AG04449 (cell line): ENCODE measurements around the gene C1orf35.

ENCODE experiments used
- CTCF ChIA-PET: fragments of 350-600 bp; formaldehyde crosslinking; extraction: SDS; loops from one replicate; lab custom pipeline; 2021; ENCODE audit warnings: antibody characterized with exemption; lab: Yijun Ruan, JAX
- POLR2A ChIA-PET: fragments of 400-600, 350-600 bp; formaldehyde crosslinking; extraction: SDS; loops from one replicate; lab custom pipeline; 2020; ENCODE audit warnings: antibody characterized with exemption, inconsistent platforms; lab: Yijun Ruan, JAX
- DNase-seq: peaks from one replicate; pipeline ENCODE4 v3.0.0-alpha.2; 2010; ENCODE audit warnings: low read depth, low spot score
- H3K4me3 ChIP-seq: 2 replicates; pipeline ENCODE4 v1.5.1; 2011; ENCODE audit warnings: low read depth, mild to moderate bottlenecking, control low read depth, low read length
- TF ChIP-seq, protein P1 (sequence below): IDR thresholded peaks from one replicate; pipeline ENCODE4 v1.5.1; 2011; ENCODE audit warnings: mild to moderate bottlenecking, moderate library complexity, low read length, control low read depth, inconsistent platforms; ENCODE audit not compliant: insufficient read depth; ENCODE audit errors: missing control alignments

C1orf35 gene

DNA sequence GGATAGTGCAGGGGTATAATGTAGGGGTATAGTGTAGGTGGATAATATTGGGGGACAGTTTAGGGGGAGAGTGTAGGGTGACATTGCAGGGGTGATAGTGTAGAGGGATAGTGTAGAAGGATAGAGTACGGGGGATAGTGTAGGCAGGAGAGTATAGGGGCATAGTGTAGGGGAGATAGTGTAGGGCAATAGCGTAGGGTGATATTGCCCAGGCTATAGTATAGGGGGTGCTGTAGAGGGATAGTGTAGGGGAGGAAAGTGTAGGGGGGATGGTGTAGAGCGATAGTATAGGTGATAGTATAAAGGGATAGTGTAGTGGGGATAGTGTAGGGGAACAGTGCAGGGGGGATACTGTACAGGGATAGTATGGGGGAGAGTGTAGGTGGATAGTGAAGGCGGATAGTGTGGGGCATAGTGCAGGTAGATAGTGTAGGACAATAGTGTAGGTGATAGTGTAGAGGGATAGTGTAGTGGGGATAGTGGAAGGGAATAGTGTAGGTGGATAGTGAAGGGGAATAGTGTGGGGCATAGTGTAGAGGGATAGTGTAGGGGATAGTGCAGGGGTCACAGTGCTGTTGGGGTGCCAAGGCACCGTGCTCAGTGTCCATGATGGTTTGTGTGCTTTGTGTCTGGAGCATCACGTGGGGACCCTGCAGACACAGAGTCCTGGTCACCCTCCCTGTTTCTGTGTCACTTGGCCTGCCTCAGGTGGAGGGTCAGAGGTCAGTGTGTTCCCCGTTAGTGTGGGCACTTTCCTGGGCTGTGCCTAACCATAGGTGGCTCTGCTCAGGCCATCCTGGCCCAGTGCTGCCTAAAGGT, 31.1 kb downstream of the C1orf35 start:
- DNase-seq, result no peak
- ChIA-PET POLR2A (no interaction called here), CTCF (no interaction called here)
- TF ChIP-seq, protein P1, sequence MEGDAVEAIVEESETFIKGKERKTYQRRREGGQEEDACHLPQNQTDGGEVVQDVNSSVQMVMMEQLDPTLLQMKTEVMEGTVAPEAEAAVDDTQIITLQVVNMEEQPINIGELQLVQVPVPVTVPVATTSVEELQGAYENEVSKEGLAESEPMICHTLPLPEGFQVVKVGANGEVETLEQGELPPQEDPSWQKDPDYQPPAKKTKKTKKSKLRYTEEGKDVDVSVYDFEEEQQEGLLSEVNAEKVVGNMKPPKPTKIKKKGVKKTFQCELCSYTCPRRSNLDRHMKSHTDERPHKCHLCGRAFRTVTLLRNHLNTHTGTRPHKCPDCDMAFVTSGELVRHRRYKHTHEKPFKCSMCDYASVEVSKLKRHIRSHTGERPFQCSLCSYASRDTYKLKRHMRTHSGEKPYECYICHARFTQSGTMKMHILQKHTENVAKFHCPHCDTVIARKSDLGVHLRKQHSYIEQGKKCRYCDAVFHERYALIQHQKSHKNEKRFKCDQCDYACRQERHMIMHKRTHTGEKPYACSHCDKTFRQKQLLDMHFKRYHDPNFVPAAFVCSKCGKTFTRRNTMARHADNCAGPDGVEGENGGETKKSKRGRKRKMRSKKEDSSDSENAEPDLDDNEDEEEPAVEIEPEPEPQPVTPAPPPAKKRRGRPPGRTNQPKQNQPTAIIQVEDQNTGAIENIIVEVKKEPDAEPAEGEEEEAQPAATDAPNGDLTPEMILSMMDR, result no peak
- H3K4me3 ChIP-seq, result no peak overlapping the region

- CTCF ChIA-PET, result no interaction called here
- POLR2A ChIA-PET, result no interaction called here
- no peak overlapping the region for H3K4me3 ChIP-seq
- DNase-seq, result no peak
- TF ChIP-seq, protein P1, result no peak
These were observed 32.3 kb downstream of the C1orf35 start for GRCh38 chr1:228070851-228071250.

DNA sequence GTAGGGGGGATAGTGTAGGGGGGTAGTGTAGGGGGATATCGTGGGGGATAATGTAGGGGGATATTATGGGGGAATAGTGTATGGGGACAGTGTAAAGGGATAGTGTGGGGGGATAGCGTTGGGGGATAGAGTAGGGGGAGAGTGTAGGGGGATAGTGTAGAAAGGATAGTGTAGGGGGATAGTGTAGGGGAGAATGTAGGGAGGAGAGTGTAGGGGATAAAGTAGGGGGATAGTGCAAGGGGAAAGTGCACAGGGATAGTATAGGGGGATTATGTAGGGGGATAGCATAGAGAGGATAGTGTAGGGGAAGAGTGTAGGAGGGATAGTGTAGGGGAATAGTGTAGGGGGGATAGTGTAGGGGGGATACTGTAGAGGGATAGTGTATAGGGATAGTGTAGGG, 33.0 kb downstream of the C1orf35 start:
- CTCF ChIA-PET, result no interaction called here
- DNase-seq, result no peak
- H3K4me3 ChIP-seq, result no peak overlapping the region
- POLR2A ChIA-PET, result no interaction called here
- TF ChIP-seq, protein P1, result no peak

- CTCF ChIA-PET, result no interaction called here
These were observed 34.8 kb downstream of the C1orf35 start for GRCh38 chr1:228068359-228068758.

DNA sequence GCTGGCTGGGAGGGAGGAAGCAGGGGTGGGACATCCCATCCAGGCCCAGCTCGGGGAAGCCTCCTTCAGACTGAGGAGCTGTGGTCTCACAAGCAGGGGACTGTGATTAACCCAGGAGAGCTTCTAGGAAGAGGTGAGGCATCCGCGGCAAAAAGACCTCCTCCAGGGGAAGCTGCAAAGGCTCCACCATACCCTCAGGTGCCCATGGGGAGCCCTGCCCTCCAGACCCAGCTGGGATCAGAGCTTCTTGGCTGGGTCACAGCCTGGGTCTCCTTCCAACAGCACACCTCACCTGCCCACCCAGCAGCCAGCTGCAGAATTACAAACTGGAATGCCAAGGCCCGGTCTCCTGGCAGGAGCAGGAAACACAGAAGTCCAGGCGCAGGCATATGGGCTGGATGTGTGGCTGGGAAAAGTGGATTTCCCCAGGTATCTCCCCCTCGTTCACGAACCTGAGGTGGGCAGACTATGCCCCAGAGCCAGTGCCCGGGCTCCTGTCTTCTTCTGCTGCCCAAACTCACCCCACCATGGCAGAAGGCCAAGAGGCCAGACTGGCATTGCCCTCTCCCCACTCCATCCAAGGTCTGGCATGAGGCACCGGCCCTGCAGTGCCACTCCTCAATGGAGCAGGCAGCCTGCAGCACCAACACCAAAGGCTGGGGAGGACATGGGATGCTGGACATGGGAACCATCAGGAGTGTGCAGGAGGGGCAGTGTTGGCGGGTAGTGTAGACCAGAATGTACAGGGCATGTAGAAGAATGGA, 36.1 kb downstream of the C1orf35 start:
- ChIA-PET POLR2A (no interaction called here), CTCF (no interaction called here)
- no peak for DNase-seq
- TF ChIP-seq, protein P1, result no peak
- no peak overlapping the region for H3K4me3 ChIP-seq

More at GRCh38 chr1:228068359-228068758, 34.8 kb downstream of the C1orf35 start:
- TF ChIP-seq, protein P1, result no peak
- DNase-seq, result no peak
- POLR2A ChIA-PET, result no interaction called here
- H3K4me3 ChIP-seq, result no peak overlapping the region

DNA sequence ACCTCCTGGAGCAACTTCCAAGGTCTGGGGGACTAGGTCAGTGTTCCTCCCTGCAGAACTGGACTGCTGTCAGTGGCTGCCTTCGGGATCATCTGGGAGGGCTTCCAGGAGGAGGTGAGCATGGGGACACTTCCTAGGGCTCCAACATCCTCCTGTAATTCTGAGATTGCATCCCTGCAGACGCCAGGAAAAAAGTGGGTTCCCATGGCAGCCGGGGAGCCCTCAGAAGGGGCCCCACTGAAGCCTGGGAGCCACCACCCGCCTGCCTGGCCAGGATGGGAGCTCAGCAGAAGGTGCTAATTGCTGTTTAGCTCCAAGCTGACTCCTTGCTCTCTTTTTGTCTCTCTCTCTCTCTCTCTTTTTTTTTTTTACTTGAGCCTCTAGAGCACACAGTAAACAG, 36.7 kb downstream of the C1orf35 start:
- TF ChIP-seq, protein P1, result no peak
- H3K4me3 ChIP-seq, result no peak overlapping the region
- CTCF ChIA-PET, result no interaction called here
- POLR2A ChIA-PET, result no interaction called here
- DNase-seq, result no peak
